Measurements from ENCODE around the gene USP24.

GRCh38 chr1:55147524-55147923, 67.6 kb downstream of the USP24 start:
- TF ChIP-seq CTCF (conservative IDR thresholded peaks at IDR 0.05; ENCODE audit: low read depth, low read length) (no peak), EZH2 (IDR thresholded peaks at IDR 0.05; ENCODE audit: borderline replicate concordance, low read depth, low read length, poor library complexity, severe bottlenecking) (no peak)
